Fibroblast of lung (primary cell): ENCODE measurements around the gene TSPAN5. TPM values are rescaled to one million over a fixed set of nuclear protein-coding genes. Genes with fewer than 3 reads are reported as not detected.

ENCODE experiments used
- DNase-seq, 2 donors: peaks; one replicate each; pipeline versions ENCODE4 v3.0.0 to v3.0.0-alpha.2; 2010; ENCODE audit warnings: low read depth in 2 of 2
- H2AFZ ChIP-seq: 2 replicates; pipeline ENCODE4 v1.5.1; 2012; ENCODE audit warnings: low read length, control low read depth, inconsistent platforms
- H3K27ac ChIP-seq: 2 replicates; pipeline ENCODE4 v1.5.1; 2011; ENCODE audit warnings: low read length, control low read depth; ENCODE audit not compliant: insufficient read depth
- H3K27me3 ChIP-seq: 2 replicates; pipeline ENCODE4 v1.5.1; 2011; ENCODE audit warnings: mild to moderate bottlenecking, low read length; ENCODE audit not compliant: control insufficient read depth, insufficient read depth
- H3K36me3 ChIP-seq: 2 replicates; pipeline ENCODE4 v1.5.1; 2011; ENCODE audit warnings: low read length; ENCODE audit not compliant: control insufficient read depth, insufficient read depth
- H3K4me1 ChIP-seq: 2 replicates; pipeline ENCODE4 v1.5.1; 2011; ENCODE audit warnings: low read length; ENCODE audit not compliant: control insufficient read depth, insufficient read depth; ENCODE audit errors: extremely low read depth
- H3K4me2 ChIP-seq: 2 replicates; pipeline ENCODE4 v1.5.1; 2011; ENCODE audit warnings: low read length, control low read depth; ENCODE audit not compliant: insufficient read depth; ENCODE audit errors: extremely low read depth
- H3K4me3 ChIP-seq, 4 experiments: fragments of 200-600 bp in 1 of 4; sonication (generic) in 1 of 4; replicated peaks in 1 of 4; 2 replicates each; pipeline ENCODE4 v1.5.1; 2011 to 2016; ENCODE audit warnings: low read length in 4 of 4, low read depth in 3 of 4, mild to moderate bottlenecking in 3 of 4, control low read depth in 2 of 4, inconsistent platforms in 1 of 4, mixed read lengths in 1 of 4; ENCODE audit not compliant: insufficient read depth in 1 of 4; ENCODE audit errors: control extremely low read depth in 1 of 4
- H3K79me2 ChIP-seq: 2 replicates; pipeline ENCODE4 v1.5.1; 2012; ENCODE audit warnings: mild to moderate bottlenecking, low read length, inconsistent platforms; ENCODE audit not compliant: control insufficient read depth, insufficient read depth
- H3K9ac ChIP-seq: 2 replicates; pipeline ENCODE4 v1.5.1; 2011; ENCODE audit warnings: mild to moderate bottlenecking, low read length, control low read depth; ENCODE audit not compliant: insufficient read depth
- H3K9me3 ChIP-seq: 2 replicates; pipeline ENCODE4 v1.5.1; 2012; ENCODE audit warnings: low read depth, low read length; ENCODE audit not compliant: control insufficient read depth, insufficient read depth
- H4K20me1 ChIP-seq: 2 replicates; pipeline ENCODE4 v1.5.1; 2011; ENCODE audit warnings: low read length; ENCODE audit not compliant: control insufficient read depth, insufficient read depth; ENCODE audit errors: extremely low read depth
- CTCF ChIP-seq, 2 donors: IDR thresholded peaks in 1 of 2; conservative IDR thresholded peaks in 1 of 2; 1 replicate in 1 of 2; 2 replicates in 1 of 2; pipeline ENCODE4 v1.5.1; 2011 to 2012; ENCODE audit warnings: low read length in 2 of 2, control low read depth in 1 of 2, inconsistent platforms in 1 of 2, low read depth in 1 of 2, mild to moderate bottlenecking in 1 of 2
- EZH2 ChIP-seq: IDR thresholded peaks from 2 replicates; pipeline ENCODE4 v1.5.1; 2012; ENCODE audit warnings: low read length, control low read depth, mild to moderate bottlenecking; ENCODE audit errors: missing control alignments
- polyA plus RNA-seq, 2 donors: library from polyadenylated mRNA; depleted of rRNA in 1 of 2; stranded (reverse) in 1 of 2; unstranded in 1 of 2; fragments of >200 nt; gene quantifications; 2 replicates each; pipeline ENCODE4 v1.2.1, GENCODE V29; 2011 to 2012; ENCODE audit warnings: missing spikeins in 1 of 2
- total RNA-seq: library from RNA; depleted of rRNA; stranded (reverse); fragments of >200 nt; gene quantifications from 2 replicates; pipeline ENCODE4 v1.2.1, GENCODE V29; 2014

TSPAN5 gene
- total and polyA plus RNA-seq, 2 donors (not counting 1 experiment from before 2014, with no cell fraction given) = 109 to 129 TPM

DNA sequence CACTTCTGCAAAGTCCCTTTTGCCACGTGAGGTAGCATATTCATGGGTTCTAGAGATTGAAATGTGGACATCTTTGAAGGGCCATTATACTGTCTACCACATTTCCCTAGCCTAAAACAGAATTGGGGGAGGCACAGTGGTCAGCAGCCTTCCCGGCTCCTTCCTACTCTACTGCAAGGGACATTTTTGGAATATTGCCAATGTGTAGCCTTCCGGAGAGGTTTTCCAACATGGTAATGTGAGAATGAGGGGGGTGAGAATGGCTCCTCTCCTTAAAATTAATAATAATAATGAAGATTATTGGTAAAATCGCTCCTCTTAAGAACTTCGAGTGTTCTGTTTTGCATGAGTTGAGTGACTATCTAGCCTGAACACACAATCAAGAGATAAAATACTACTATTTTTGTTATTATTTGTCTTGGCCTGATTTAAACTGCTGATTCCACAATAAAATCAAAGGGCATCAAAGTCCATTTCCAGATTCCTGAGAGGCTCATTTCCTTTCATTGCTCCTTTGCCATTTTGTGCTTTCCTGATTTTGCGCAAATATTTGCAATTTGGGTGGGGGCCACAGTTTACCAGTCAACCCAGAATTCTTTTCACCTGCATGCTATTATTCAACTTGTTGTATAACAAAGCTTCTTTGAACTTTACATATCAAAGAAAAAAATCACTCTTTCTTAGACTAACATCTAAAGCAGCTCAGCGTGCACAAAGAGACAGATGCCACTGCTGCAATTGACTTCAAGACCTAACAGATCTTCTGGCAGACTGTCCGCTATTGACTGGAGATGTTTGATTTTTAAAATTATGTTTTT is 27.0 kb upstream of the TSPAN5 start:
- H3K27me3 ChIP-seq = no peaks in the 10 kb centered on the region
- H4K20me1 ChIP-seq = no peaks in the 10 kb centered on the region
- no peak overlapping the region for H3K4me3 ChIP-seq
- no peak overlapping the region for H3K27ac ChIP-seq
- no peaks in the 10 kb centered on the region for H3K79me2 ChIP-seq
- TF ChIP-seq CTCF (conservative IDR thresholded peaks at IDR 0.05 in 1 of 2, IDR thresholded peaks at IDR 0.05 in 1 of 2; ENCODE audit: low read depth in 1 of 2, low read length in 2 of 2) (no peak), EZH2 (no peak)
- H3K4me1 ChIP-seq = no peaks in the 10 kb centered on the region
- no peak for DNase-seq
- no peak overlapping the region for H2AFZ ChIP-seq
- no peak overlapping the region for H3K9ac ChIP-seq
- no peaks in the 10 kb centered on the region for H3K36me3 ChIP-seq
- H3K9me3 ChIP-seq = no peaks in the 10 kb centered on the region
- H3K4me2 ChIP-seq = no peak overlapping the region

- H3K4me3 ChIP-seq = no peak overlapping the region
- no peaks in the 10 kb centered on the region for H3K27me3 ChIP-seq
- DNase-seq = peak; percentile 56 to 73
- H4K20me1 ChIP-seq = no peaks in the 10 kb centered on the region
- no peak overlapping the region for H3K9ac ChIP-seq
- no peaks in the 10 kb centered on the region for H3K4me1 ChIP-seq
- H3K36me3 ChIP-seq = no peaks in the 10 kb centered on the region
- no peak overlapping the region for H2AFZ ChIP-seq
- TF ChIP-seq CTCF (conservative IDR thresholded peaks at IDR 0.05 in 1 of 2, IDR thresholded peaks at IDR 0.05 in 1 of 2; ENCODE audit: low read depth in 1 of 2, low read length in 2 of 2) = no peak
- no peak for TF ChIP-seq EZH2
- no peaks in the 10 kb centered on the region for H3K79me2 ChIP-seq
- H3K27ac ChIP-seq = no peak overlapping the region
- H3K9me3 ChIP-seq = no peaks in the 10 kb centered on the region
- H3K4me2 ChIP-seq = no peak overlapping the region
Measured at GRCh38 chr4:98682719-98683118, 24.3 kb upstream of the TSPAN5 start.

DNA sequence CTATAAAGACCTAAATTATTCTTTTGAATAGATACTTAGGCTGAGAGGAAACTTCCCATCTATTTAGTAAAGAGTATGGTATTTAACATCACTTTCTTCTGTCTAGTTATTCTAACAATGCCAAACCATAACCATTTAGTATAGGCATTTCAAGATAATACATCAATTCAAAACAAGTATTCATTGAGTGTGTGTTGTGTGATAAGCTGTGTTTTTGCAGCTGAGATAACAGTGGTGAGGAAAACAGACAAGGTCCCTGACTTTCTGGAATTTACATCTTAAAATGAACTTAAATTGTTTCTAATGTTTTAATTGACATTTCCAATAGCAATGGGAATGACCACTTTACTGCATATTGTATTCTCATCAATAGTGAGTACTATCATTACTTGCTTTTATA is 22.4 kb upstream of the TSPAN5 start:
- no peak overlapping the region for H3K4me2 ChIP-seq
- no peaks in the 10 kb centered on the region for H3K36me3 ChIP-seq
- no peaks in the 10 kb centered on the region for H3K4me1 ChIP-seq
- H3K9me3 ChIP-seq = no peaks in the 10 kb centered on the region
- no peak for TF ChIP-seq EZH2
- no peak for TF ChIP-seq CTCF (conservative IDR thresholded peaks at IDR 0.05 in 1 of 2, IDR thresholded peaks at IDR 0.05 in 1 of 2; ENCODE audit: low read depth in 1 of 2, low read length in 2 of 2)
- H3K27ac ChIP-seq = no peak overlapping the region
- no peaks in the 10 kb centered on the region for H3K79me2 ChIP-seq
- no peak overlapping the region for H3K9ac ChIP-seq
- H3K4me3 ChIP-seq = no peak overlapping the region
- peak in 1 of 2 donors; percentile 56 for DNase-seq
- no peaks in the 10 kb centered on the region for H3K27me3 ChIP-seq
- no peaks in the 10 kb centered on the region for H4K20me1 ChIP-seq
- no peak overlapping the region for H2AFZ ChIP-seq
